Heart left ventricle (tissue), 16 donors: Measurements from ENCODE around the gene TOR4A. TPM values are rescaled to one million over a fixed set of nuclear protein-coding genes. Genes with fewer than 3 reads are reported as not detected.

ENCODE experiments used
- ATAC-seq, 4 donors: fragments of 200-7000 bp; cut with Tn5 transposase; one replicate each; pipeline ENCODE4 v1.9.1; 2020 to 2022; ENCODE audit warnings: moderate library complexity in 4 of 4, mild to moderate bottlenecking in 3 of 4, moderate number of reproducible peaks in 1 of 4
- DNase-seq, 5 donors: peaks; one replicate each; pipeline ENCODE4 v3.0.0-alpha.2; 2020
- H3K27ac ChIP-seq, 12 donors: fragments of 200-600 bp; sonication (generic) in 4 of 12; one replicate each; pipeline versions ENCODE4 v1.5.0 to v1.8.0; 2016 to 2022; ENCODE audit warnings: mild to moderate bottlenecking in 2 of 12
- H3K27me3 ChIP-seq, 9 donors: fragments of 200-600 bp; sonication (generic) in 2 of 9; one replicate each; pipeline versions ENCODE4 v1.5.1 to v1.8.0; 2016 to 2022; ENCODE audit warnings: mild to moderate bottlenecking in 3 of 9
- H3K36me3 ChIP-seq, 9 donors: fragments of 200-600 bp; sonication (generic) in 2 of 9; one replicate each; pipeline versions ENCODE4 v1.5.0 to v1.8.0; 2018 to 2022; ENCODE audit warnings: mild to moderate bottlenecking in 2 of 9
- H3K4me1 ChIP-seq, 12 donors: fragments of 200-600 bp; sonication (generic) in 4 of 12; one replicate each; pipeline versions ENCODE4 v1.5.0 to v1.8.0; 2016 to 2022; ENCODE audit warnings: mild to moderate bottlenecking in 3 of 12
- H3K4me3 ChIP-seq, 12 donors: fragments of 200-600 bp; sonication (generic) in 4 of 12; one replicate each; pipeline versions ENCODE4 v1.5.0 to v1.8.0; 2017 to 2022; ENCODE audit warnings: mild to moderate bottlenecking in 9 of 12, moderate library complexity in 4 of 12
- H3K9me3 ChIP-seq, 12 donors: fragments of 200-600 bp; sonication (generic) in 4 of 12; one replicate each; pipeline versions ENCODE4 v1.5.0 to v1.8.0; 2016 to 2022; ENCODE audit warnings: mild to moderate bottlenecking in 1 of 12
- CTCF ChIP-seq, 12 donors: fragments of 200-600 bp; sonication (generic) in 4 of 12; IDR thresholded peaks; one replicate each; pipeline versions ENCODE4 v1.5.0 to v1.8.0; 2018 to 2022; ENCODE audit warnings: antibody characterized with exemption in 12 of 12, mild to moderate bottlenecking in 5 of 12
- POLR2A ChIP-seq, 2 donors: fragments of 450-650 bp; IDR thresholded peaks; one replicate each; pipeline ENCODE4 v1.6.1; 2017; ENCODE audit warnings: antibody characterized with exemption in 2 of 2, mild to moderate bottlenecking in 2 of 2, moderate library complexity in 2 of 2
- WGBS, 4 donors: extraction: QIAGEN DNeasy Blood & Tissue Kit in 2 of 4; methylation state at CpG; one replicate each; pipeline versions ENCODE4 v1.1.5 to v1.1.7; 2013 to 2018; 5-methylcytosine and 5-hydroxymethylcytosine counted together
- intact Hi-C, 10 donors: fragments of 100-400 bp; cut with DNase I; formaldehyde crosslinking; loops; one replicate each; pipeline versions ENCODE4 v1.11.1 to v1.14.2; 2022
- polyA plus RNA-seq, 2 donors: library from polyadenylated mRNA; stranded (reverse); fragments of 200-250 nt; gene quantifications; one replicate each; pipeline ENCODE4 v1.2.3, GENCODE V29; 2013
- total RNA-seq, 9 donors: library from RNA; depleted of rRNA in 2 of 9; stranded (reverse); fragments of >200 nt in 2 of 9; fragmentation: NEBNext Ultra II Directional in 3 of 9; extraction: Animal tissue kit (Norgen Biotek cat#: 25700) in 3 of 9; gene quantifications; one replicate each; pipeline versions ENCODE4 v1.1.0 to v1.2.4, GENCODE V29; 2016 to 2023
- donor health status: ischemic (EF 13 %, LVEDD 7.1; RV severe dilation, severe dysfunction).
- donor health status: healthy with polysubstance abuse.
- donor health status: DM: no; HTN: yes; CAD: no.
- donor health status: DM: no; HTN: no; CAD: no.
- donor health status: ischemic (EF 25% LVEDD 6.9; RV normal size, moderate dysfunction).
- donor health status: ischemic (EF 25% LVEDD 5.7; RV mildly dilated, moderate dysfunction).
- donor health status: healthy.
- donor health status: DM: yes; HTN: yes; CAD: no.
- donor health status: ischemic (EF 35%, LVEDD 5.7; RV mildly dilated, moderate dysfunction).
- donor health status: nonischemic (EF 11% LVEDD 7.7; RV severe dilation, severe dysfunction).
- donor health status: DM: yes; HTN: yes; CAD: no.
- donor health status: PGD.
- donor health status: ischemic (EF 29% LVEDD 5.4; RV normal size, mild dysfunction).
- donor health status: nonischemic (EF 23%, LVEDD 6.1; RV moderate dilation, normal function).

TOR4A gene
- total and polyA plus RNA-seq, 11 donors, result 6.6 to 46.4 (median 16.4) TPM

- ATAC-seq, result no peak
- Histone ChIP-seq H3K36me3 (no peaks in the 10 kb centered on the region), H3K27me3 (peaks cover 7 to 43% (median 31%) of the 10 kb centered on the region in 9 donors), H3K27ac (no peak overlapping the region), H3K4me1 (peaks cover 0 to 35% (median 18%) of the 10 kb centered on the region in 12 donors), H3K9me3 (no peaks in the 10 kb centered on the region), H3K4me3 (no peak overlapping the region)
- TF ChIP-seq CTCF (IDR thresholded peaks at IDR 0.05) (no peak), POLR2A (IDR thresholded peaks at IDR 0.05) (no peak)
- intact Hi-C loops, result loop anchor here in 1 of 10 donors (10.0 kb wide), 1 partner anchor 449 kb away; no protein-coding TSS in a partner anchor
- 60 to 73% (median 65%) methylated on average over 17 to 40 of the region's 40 CpGs for WGBS, 4 donors
- DNase-seq, result no peak
These were observed 43.4 kb upstream of the TOR4A start for GRCh38 chr9:137234055-137234697.

GRCh38 chr9:137234758-137235423, 42.6 kb upstream of the TOR4A start:
- Histone ChIP-seq H3K4me1 (peaks cover 0 to 42% (median 24%) of the 10 kb centered on the region in 12 donors), H3K36me3 (no peaks in the 10 kb centered on the region), H3K27ac (no peak overlapping the region), H3K9me3 (no peaks in the 10 kb centered on the region), H3K4me3 (no peak overlapping the region), H3K27me3 (peaks cover 4 to 36% (median 27%) of the 10 kb centered on the region in 9 donors)
- 72 to 81% (median 79%) methylated on average over 16 to 18 of the region's 18 CpGs for WGBS, 4 donors
- intact Hi-C loops, result loop anchor here in 2 of 10 donors (5.0 to 10.0 kb wide), 2 partner anchors 118 to 450 kb away; no protein-coding TSS in a partner anchor
- TF ChIP-seq POLR2A (IDR thresholded peaks at IDR 0.05) (no peak), CTCF (IDR thresholded peaks at IDR 0.05) (no peak)
- no peak for DNase-seq
- no peak for ATAC-seq

- TF ChIP-seq CTCF (IDR thresholded peaks at IDR 0.05) (no peak), POLR2A (IDR thresholded peaks at IDR 0.05) (no peak)
- WGBS, 4 donors, result 67 to 84% (median 70%) methylated on average over 25 to 35 of the region's 35 CpGs
- Histone ChIP-seq H3K27me3 (peaks cover 0 to 29% (median 19%) of the 10 kb centered on the region in 9 donors), H3K9me3 (no peaks in the 10 kb centered on the region), H3K36me3 (no peaks in the 10 kb centered on the region), H3K4me1 (peaks cover 0 to 50% (median 27%) of the 10 kb centered on the region in 12 donors), H3K4me3 (peak overlapping the region in 10 of 12 donors; percentile 4 to 41 (median 32)), H3K27ac (no peak overlapping the region)
- DNase-seq (no peak), ATAC-seq (no peak)
- intact Hi-C loops, result loop anchor here in 2 of 10 donors (5.0 to 10.0 kb wide), 2 partner anchors 118 to 451 kb away; no protein-coding TSS in a partner anchor
These were observed 41.9 kb upstream of the TOR4A start for GRCh38 chr9:137235424-137236237.
